ENCODE results near the gene CHAC1.

DNA sequence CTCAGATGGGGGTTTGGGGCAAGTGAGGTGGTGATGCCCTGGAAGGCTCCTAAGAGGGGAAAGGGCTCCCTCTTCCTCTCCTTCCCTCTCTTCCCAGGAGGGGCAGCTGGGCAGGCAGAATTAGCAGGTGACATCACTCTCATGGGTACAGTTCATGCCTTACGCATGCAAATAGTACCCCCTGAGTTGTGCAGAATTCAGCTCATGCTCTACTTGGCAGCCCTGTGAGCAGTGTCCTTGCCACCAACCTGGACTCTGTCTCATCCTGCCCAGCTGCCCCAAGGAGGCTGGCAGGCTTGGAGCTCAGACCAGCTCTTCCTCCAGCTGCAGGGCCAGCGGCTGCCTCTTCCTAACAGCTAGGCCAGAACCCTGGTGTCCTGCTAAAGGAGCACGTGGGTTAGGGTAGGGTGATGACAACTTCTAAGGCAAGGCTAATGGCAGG is 3.3 kb downstream of the CHAC1 start:
- TF ChIP-seq, protein P1, sequence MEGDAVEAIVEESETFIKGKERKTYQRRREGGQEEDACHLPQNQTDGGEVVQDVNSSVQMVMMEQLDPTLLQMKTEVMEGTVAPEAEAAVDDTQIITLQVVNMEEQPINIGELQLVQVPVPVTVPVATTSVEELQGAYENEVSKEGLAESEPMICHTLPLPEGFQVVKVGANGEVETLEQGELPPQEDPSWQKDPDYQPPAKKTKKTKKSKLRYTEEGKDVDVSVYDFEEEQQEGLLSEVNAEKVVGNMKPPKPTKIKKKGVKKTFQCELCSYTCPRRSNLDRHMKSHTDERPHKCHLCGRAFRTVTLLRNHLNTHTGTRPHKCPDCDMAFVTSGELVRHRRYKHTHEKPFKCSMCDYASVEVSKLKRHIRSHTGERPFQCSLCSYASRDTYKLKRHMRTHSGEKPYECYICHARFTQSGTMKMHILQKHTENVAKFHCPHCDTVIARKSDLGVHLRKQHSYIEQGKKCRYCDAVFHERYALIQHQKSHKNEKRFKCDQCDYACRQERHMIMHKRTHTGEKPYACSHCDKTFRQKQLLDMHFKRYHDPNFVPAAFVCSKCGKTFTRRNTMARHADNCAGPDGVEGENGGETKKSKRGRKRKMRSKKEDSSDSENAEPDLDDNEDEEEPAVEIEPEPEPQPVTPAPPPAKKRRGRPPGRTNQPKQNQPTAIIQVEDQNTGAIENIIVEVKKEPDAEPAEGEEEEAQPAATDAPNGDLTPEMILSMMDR (conservative IDR thresholded peaks at IDR 0.05) = no peak
- TF ChIP-seq EZH2 (IDR thresholded peaks at IDR 0.05; ENCODE audit: low read depth) = no peak

Measured in PC-9 (cell line).